ENCODE data around the gene UPK1B. TPM values are rescaled to one million over a fixed set of nuclear protein-coding genes. Genes with fewer than 3 reads are reported as not detected.

The UPK1B gene
- total and polyA plus RNA-seq, 4 donors, result 0.21 to 2.1 (median 0.56) TPM

DNA sequence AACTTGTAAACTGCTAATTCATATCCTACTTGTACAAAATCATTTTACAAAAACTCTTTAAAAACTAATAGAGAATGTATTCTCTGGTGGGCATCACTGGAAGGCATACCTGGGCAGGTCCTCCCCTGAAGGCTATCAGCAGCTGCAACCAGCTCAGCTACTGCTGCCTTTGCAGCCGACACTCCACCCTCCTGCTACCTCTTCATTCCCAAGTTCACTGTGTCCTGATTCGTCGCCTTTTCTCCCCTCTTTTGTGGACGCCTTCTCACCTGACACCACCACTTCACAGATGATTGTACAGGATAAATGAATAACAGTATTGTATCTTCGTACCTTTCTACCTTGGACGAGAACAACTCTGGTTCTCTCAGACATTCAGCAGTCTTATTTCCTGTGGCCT is 38.4 kb downstream of the UPK1B start:
- Histone ChIP-seq H3K9me3 (ENCODE audit: control insufficient read depth in 4 of 4, insufficient read depth in 3 of 4, low read length in 3 of 4) (no peaks in the 10 kb centered on the region), H3K36me3 (ENCODE audit: control insufficient read depth in 4 of 4, insufficient read depth in 4 of 4, low read length in 4 of 4) (peaks cover 17 to 26% (median 21%) of the 10 kb centered on the region in 4 donors), H3K9ac (ENCODE audit: insufficient read depth in 1 of 2, low read length in 2 of 2) (no peak overlapping the region), H3K27me3 (ENCODE audit: control insufficient read depth in 3 of 3, insufficient read depth in 3 of 3, low read length in 2 of 3) (no peaks in the 10 kb centered on the region), H3K27ac (ENCODE audit: low read depth in 1 of 2, low read length in 1 of 2) (no peak overlapping the region), H3K4me1 (ENCODE audit: control insufficient read depth in 5 of 5, insufficient read depth in 5 of 5, low read length in 5 of 5) (peaks cover 0 to 4% (median under 1%) of the 10 kb centered on the region in 5 donors), H3K4me3 (no peak overlapping the region)
- ATAC-seq (ENCODE audit: insufficient read depth, low FRiP score) (no peak), DNase-seq (no peak)
- WGBS, 2 donors, result 85 to 91% methylated on average over 6 of the region's 6 CpGs
- TF ChIP-seq, protein P1, sequence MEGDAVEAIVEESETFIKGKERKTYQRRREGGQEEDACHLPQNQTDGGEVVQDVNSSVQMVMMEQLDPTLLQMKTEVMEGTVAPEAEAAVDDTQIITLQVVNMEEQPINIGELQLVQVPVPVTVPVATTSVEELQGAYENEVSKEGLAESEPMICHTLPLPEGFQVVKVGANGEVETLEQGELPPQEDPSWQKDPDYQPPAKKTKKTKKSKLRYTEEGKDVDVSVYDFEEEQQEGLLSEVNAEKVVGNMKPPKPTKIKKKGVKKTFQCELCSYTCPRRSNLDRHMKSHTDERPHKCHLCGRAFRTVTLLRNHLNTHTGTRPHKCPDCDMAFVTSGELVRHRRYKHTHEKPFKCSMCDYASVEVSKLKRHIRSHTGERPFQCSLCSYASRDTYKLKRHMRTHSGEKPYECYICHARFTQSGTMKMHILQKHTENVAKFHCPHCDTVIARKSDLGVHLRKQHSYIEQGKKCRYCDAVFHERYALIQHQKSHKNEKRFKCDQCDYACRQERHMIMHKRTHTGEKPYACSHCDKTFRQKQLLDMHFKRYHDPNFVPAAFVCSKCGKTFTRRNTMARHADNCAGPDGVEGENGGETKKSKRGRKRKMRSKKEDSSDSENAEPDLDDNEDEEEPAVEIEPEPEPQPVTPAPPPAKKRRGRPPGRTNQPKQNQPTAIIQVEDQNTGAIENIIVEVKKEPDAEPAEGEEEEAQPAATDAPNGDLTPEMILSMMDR (IDR thresholded peaks at IDR 0.05; ENCODE audit: control extremely low read depth, extremely low read depth), result no peak

DNA sequence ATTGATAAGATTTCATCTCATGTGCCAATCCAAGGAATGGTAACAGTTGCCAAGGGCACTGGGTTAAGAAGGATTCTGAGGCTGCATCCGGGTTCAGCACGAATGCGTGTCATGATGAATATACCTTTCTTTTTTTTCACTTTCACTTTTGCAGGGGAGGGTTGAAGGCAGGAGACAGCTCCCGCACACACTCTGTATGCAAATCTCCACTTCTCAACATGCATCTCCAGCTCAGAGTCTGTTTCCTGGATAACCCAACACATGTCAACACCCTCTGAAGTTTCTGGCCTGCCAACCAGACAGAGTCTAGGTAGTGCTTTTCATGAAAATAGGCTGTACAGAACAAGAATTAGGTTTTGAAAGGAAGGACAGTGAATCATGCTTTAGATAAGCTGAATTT is 45.7 kb downstream of the UPK1B start:
- no peak for DNase-seq
- H3K4me1 ChIP-seq (ENCODE audit: control insufficient read depth in 5 of 5, insufficient read depth in 5 of 5, low read length in 5 of 5), result peaks cover 0 to 16% (median 0%) of the 10 kb centered on the region in 5 donors
- H3K27me3 ChIP-seq (ENCODE audit: control insufficient read depth in 3 of 3, insufficient read depth in 3 of 3, low read length in 2 of 3), result no peaks in the 10 kb centered on the region
- TF ChIP-seq, protein P1 (IDR thresholded peaks at IDR 0.05; ENCODE audit: control extremely low read depth, extremely low read depth), result no peak
- peaks cover 22 to 39% (median 36%) of the 10 kb centered on the region in 4 donors for H3K36me3 ChIP-seq (ENCODE audit: control insufficient read depth in 4 of 4, insufficient read depth in 4 of 4, low read length in 4 of 4)
- no peak overlapping the region for H3K4me3 ChIP-seq
- H3K27ac ChIP-seq (ENCODE audit: low read depth in 1 of 2, low read length in 1 of 2), result no peak overlapping the region
- 82 to 83% methylated on average over 4 of the region's 4 CpGs for WGBS, 2 donors
- ATAC-seq (ENCODE audit: insufficient read depth, low FRiP score), result no peak
- no peaks in the 10 kb centered on the region for H3K9me3 ChIP-seq (ENCODE audit: control insufficient read depth in 4 of 4, insufficient read depth in 3 of 4, low read length in 3 of 4)
- H3K9ac ChIP-seq (ENCODE audit: insufficient read depth in 1 of 2, low read length in 2 of 2), result no peak overlapping the region

DNA sequence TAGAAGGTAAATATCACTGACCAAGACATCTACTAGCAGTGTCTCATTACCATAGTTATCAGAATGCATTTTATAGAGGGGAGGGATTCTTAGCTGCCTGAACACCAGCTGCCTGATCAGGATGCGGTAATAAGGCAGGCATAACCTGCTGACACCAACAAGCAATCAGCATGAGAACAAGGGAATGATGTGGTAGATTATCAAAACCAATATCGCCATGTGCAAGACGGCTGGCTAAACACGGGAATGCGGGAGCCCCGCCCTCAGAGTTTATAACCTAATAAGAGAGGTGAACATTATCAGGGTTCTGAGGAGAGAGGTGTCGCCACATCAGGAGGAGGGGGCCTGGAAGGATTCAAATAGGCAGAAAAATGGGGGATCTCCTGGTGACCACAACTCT is 46.8 kb downstream of the UPK1B start:
- TF ChIP-seq, protein P1 (IDR thresholded peaks at IDR 0.05; ENCODE audit: control extremely low read depth, extremely low read depth), result no peak
- Histone ChIP-seq H3K27ac (ENCODE audit: low read depth in 1 of 2, low read length in 1 of 2) (no peak overlapping the region), H3K27me3 (ENCODE audit: control insufficient read depth in 3 of 3, insufficient read depth in 3 of 3, low read length in 2 of 3) (no peaks in the 10 kb centered on the region), H3K4me1 (ENCODE audit: control insufficient read depth in 5 of 5, insufficient read depth in 5 of 5, low read length in 5 of 5) (peaks cover 0 to 16% (median 0%) of the 10 kb centered on the region in 5 donors), H3K9ac (ENCODE audit: insufficient read depth in 1 of 2, low read length in 2 of 2) (no peak overlapping the region), H3K4me3 (no peak overlapping the region), H3K36me3 (ENCODE audit: control insufficient read depth in 4 of 4, insufficient read depth in 4 of 4, low read length in 4 of 4) (peaks cover 22 to 39% (median 29%) of the 10 kb centered on the region in 4 donors), H3K9me3 (ENCODE audit: control insufficient read depth in 4 of 4, insufficient read depth in 3 of 4, low read length in 3 of 4) (no peaks in the 10 kb centered on the region)
- WGBS, 2 donors, result 93 to 96% methylated on average over 7 of the region's 7 CpGs
- no peak for ATAC-seq (ENCODE audit: insufficient read depth, low FRiP score)
- DNase-seq, result no peak

All from lung (tissue), 12 donors.